GM21717 (cell line): Measurements from ENCODE around the gene PRDM15.

Source experiments
- ATAC-seq: cut with Tn5 transposase; IDR thresholded peaks from one replicate; pipeline ENCODE4 v1.9.1; 2021; ENCODE audit warnings: mild to moderate bottlenecking, moderate library complexity; ENCODE audit not compliant: unreplicated experiment

PRDM15 gene

DNA sequence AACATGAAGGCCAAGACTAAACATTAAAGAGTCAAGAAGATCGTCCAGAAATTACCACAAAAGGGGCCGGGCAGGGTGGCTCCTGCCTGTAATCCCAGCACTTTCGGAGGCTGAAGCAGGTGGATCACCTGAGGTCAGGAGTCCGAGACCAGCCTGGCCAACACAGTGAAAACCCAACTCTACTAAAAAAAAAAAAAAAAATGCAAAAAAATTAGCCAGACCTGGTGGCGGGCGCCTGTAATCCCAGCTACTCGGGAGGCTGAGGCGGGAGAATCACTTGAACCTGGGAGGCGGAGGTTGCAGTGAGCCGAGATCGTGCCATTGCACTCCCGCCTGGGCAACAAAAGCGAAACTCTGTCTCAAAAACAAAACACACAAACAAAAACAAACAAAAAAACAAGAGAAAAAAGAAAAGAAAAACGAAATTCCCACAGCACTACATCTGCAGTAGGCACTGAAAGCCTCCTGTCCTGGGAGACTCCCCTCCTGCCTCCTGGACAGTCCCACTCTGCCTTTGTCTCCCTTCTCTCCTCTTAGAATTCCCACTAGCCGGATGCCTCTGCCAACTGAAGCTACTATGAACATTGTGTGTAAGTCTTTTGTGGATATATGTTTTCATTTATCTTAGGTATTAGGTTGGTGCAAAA is 94.6 kb downstream of the PRDM15 start:
- ATAC-seq: no peak

DNA sequence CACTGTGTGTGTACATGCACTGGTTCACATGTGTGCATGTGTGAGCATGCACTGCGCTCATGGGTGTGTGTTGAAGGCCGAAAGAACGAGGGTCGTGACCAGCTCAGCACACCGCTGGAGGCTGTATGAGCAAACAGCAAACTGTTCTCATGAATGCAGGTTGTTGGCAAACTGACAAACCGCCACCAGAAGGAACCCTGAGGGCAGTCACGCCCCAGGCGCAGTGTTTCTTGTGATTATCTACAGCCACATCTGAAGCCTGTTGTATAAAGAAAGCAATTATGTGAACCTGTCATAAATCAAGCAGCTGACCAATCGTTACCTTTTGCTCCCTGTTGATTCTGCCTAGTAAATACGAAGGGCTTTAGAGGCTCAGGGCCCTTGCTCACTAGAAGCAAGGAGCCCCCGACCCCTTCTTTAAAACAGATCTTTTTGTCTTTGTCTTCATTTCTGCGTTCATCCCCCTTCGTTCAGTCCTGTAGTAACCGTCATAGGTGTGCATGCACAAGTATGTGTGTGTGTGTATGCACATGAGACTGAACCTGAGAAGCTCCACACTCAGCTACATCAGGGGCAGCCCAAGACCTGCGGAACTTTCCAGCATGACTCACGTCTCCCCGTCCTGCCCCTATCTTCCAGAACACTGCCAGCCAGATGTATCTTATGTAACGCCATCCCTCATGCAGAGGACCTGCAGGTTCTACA is 95.5 kb downstream of the PRDM15 start:
- ATAC-seq: no peak

DNA sequence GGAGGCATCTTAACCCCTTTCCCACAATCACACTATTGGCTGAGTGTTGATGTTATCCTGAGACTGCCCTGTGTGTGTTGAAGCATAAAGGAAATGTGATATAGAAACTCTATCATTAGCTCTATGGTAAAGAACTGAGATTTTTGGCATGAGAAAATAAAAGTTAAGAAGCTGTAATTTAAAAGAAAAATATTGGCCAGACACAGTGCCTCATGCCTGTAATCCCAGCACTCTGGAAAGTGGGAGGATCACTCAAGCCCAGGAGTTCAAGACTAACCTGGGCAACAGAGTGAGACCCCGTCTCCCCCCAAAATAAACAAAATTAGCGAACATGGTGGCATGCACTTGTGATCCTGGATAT is 98.1 kb downstream of the PRDM15 start:
- ATAC-seq: no peak

DNA sequence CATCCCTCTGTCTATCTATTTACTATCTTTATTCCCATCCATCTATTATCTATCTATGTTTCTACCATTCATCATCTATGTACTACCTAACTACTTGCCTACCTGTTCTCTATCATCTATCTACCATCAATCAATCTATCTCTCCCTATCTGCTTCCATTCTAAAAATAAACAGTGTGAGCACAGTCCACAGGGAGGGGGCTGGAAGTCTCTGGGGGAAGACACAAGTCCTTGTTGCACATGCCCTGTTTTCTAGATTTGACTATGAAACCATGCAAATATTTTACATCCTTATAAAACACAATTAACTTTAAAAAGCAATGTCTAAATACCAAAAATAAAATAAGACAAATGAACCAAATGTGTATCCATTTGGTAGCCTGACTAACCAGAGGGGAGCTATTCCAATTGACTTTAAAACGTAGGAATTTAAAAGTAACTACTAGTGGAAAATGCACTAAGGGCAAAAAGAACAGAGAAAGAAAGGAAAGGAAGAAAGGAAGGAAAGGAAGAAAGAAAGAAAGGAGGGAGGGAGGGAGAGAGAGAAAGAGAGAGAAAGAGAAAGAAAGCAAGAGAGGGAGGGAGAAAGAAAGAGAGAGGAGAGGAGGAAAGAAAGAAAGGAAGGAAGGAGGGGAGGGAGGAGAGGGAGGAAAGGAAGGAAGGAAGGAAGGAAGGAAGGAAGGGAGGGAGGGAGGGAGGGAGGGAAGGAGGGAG is 98.7 kb downstream of the PRDM15 start:
- ATAC-seq: no peak

DNA sequence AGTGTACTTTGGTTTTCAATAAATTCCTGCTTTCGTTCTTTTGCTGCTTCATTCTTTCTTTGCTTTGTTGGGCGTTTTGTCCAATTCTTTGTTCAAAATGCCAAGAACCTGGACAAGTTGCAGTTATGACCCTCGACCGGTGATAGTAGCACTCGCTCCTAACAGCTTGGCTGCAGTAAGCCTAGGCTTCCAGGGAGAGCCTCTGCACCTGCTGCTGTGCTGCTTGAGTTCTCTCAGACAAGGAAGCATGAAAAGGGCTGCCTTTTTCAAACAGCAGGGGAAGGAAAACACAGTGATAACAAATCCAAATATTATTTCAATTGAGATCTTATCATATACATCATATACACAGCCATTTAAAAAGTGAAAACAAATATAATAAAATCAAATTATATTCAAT is 99.5 kb downstream of the PRDM15 start:
- no peak for ATAC-seq

DNA sequence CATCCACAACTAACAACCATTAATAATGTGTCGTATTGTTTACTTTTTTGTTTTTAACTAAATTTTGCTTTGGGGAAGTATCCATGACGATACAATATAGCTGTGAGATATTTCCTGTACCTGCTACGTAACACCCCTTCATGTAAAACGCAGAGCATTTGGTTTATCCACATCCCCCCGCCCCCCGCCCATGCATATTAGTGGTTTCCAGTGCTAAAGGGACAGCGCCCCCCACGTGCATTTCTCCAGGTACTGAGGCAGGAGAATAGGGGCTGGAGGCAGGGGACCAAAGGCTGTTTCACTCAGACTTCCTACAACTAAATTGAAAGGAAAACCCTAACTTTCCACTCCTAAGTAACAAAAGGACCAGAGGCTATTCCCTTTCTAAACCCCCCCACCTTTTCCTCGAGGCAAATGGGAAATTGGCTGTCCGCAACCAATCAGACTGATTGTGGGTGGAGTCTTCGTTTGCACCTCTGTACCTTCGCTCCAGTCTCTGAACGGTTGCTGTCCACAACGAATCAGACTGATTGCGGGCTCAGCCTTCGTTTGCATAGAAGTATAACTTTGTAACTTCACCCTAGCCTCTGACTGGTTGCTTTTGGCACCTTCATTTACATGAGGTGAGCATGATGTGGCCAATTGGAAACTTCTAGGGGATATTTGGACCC is 100.1 kb downstream of the PRDM15 start:
- ATAC-seq: no peak

DNA sequence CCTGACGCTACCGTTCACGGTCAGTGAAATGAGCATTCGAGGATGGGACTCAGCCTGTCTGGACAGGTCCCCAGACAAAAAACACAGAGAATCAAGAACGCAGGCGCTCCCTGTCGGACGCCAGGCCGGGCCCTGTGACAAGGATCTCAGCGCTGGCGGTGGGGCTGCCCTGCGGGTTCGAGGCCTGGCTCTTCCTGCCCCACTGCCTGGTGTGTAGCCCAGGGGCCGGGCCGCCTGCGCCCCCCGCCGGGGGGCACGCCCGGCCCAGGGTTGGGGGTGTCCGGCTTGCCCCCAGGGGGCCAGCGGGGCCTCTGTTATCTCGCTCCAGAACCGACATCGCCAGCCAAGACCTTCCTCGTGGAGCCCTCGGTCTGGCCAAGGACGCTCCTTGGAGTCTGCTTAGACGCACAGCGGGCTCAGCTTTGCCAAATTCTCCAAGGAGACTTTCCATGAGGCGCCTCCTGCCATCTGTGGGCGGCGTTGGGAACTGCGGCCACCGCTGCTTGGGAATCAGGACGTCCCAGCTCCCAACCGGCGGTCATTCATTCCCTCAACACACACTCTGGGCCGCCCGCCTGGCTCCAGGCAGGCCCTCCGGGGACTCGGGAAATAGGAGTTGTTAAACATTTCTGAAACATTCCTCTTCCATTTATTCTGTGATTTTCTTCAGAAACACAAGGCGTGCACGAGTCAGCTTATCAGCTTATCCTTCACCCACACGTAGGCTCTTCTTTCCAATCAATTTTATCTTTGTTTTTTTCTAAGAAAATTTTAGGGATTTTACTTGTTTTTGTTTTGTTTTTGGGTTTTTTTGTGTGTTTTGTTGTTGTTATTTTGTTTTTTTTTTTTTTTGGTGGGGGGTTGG is 101.0 kb downstream of the PRDM15 start:
- no peak for ATAC-seq

DNA sequence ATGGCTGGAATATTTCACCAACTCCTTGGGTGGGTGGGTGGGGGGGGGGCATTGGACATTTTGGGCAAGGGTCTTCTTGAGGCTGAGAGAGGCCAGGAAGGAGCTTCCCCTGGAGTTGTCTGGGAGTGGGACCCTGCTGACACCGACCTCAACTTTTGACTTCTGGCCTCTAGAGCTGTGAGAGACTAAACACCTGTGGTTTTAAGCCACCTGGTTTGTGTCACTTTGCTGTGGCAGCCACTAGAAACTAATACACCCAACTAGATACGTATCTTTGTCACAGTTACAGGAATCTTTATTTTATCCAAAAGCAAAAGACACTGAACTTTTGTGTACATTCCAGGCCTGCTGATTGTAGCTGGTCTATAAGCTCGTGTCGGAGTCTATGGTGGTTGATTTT is 102.4 kb downstream of the PRDM15 start:
- no peak for ATAC-seq

DNA sequence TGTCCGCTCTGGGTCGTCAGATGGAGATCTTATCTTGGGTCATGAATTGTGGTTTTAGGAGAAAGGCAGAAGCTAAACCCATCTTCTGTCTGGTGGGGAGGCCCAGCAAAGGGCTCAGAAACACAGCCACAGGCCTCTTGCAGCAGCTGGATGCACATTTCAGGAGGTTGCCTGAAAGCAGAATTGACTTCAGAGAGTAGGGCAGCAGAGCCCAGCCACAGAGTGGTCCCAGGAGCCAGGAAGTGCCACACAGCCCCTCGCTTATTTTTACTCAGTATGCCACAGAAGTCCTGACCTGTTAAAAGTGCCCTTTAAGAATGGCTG is 104.0 kb downstream of the PRDM15 start:
- no peak for ATAC-seq

DNA sequence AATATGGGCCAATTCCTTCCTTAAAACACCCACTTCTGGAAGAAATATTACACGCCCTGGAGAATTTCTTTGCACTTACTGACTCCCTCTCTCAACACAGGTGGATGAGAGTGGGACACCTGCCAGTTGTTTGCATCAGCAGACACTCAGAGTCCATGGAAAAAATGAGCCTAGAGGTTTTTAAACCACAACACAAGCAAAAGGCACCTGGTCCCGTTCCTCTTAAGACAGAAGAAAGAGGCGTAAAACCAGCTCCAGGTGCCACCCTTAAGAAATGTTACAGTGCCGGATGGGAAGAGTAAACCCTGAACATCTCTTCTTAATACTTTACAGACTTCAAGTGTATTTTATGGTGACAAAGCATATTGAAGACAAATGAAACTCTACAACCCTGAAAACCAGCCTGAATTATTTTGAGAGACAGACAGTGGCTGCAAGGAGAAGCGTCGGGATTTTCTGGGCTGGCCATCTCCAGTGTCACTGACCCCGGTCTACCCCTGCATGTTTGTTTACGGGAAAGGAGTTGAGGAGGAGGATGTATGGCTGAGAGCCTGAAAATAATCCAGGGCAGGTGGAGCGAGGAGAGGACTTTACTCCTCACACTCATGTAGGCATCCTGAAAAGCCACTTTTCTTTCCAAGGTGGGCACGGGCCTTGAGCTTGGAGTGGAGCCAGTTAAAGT is 104.5 kb downstream of the PRDM15 start:
- no peak for ATAC-seq

DNA sequence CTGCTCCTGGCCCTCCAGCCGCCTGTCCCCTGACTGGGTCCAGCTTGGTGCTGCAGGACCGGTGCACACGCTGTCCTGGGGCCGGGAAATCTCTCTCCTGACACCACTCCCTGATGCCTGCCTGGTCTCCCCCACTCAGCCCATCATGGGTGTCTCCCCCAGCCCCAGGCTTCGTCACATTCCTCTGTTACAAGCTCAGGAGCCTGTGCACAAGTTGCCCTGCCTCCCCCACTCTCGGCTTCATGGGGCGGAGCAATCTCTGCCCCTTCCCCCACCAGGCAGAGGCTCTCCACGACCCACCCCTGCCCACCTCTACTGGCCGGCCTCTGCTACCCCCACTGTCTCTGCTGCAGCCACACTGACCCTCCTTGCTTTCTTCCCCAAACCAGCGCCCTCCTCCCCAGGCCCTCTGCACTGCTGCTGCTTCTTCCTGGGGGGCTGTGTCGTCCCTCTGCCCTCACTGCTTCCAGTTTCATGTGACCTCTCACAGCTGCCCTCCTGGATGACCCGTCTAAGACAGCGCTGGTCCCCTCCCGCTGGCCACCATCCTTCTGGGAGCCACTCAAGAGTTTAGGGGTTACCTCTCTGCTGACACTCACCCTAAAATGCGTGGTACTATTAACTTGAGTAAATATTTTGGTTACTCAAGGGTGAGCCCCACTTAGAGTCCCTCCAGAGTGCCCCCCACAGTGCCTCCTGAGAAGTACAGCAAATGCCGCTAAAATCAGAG is 106.6 kb downstream of the PRDM15 start:
- no peak for ATAC-seq

DNA sequence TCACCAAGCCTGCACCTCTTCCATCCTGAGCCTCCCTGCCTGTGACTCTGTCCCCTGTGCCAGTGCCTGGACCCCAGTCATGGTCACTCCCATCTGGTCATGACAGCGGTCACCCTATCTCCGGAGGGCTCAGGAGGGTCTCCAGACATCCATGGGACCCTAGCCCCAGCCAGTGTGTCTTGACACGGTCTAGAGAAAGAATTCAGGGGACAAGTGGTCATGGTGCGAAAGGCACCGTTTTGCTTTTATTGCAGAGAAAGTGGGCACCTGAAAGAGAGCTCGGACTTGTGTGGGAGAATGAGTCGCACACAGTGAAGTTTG is 107.6 kb downstream of the PRDM15 start:
- no peak for ATAC-seq

DNA sequence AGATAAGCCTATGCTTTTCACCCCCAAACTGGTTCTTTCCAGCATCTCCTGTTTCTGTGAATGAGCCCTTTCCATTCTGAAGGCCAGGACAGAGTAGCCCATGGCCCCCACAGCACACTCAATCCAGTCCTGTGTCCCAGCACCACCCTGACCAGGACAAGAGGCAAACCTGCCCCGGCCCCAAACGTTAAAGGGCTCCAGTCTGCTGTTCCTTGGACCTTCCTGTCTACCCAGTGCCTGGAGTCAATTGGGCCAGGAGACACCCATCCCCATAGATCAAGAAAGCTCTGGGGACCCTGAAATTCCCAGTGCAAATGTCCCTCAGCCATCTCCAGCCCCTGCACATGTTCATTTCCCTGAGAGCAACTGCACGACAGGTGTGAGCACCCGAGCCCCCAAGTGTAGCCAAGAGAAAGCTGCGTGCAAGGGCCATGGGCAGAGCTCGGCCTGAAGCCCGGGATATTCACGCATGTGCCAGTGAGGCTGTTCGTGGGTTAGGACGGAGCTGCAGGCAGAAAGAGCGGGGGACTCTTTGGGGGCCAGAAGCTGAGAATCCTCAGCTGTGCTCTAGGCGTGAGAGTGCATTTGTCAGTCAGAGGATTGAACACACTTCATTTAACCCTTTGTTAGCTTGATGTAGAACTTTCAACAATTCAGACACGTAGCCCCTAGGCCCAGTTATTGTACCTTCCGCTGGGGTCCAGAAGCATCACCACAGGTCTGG is 108.1 kb downstream of the PRDM15 start:
- ATAC-seq: no peak

DNA sequence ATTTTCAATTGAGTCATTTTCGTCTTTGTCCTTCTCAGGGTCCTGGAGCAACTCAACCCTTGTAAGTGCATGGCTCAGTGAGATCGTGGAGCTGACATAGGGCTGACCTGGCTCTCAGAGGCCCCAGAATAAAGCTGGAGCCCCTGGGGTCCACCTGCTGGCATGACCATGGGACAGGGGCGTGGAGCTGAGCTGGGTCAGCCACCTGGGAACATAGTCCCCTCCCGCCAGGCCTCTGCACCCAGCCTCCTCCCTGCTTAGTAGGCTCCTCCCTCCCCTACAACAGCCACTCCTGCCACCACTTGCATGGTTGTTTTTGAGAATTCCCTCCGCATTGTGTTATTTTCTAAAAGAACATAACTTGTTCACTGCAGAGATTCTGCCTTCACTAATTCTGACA is 109.2 kb downstream of the PRDM15 start:
- ATAC-seq: no peak

DNA sequence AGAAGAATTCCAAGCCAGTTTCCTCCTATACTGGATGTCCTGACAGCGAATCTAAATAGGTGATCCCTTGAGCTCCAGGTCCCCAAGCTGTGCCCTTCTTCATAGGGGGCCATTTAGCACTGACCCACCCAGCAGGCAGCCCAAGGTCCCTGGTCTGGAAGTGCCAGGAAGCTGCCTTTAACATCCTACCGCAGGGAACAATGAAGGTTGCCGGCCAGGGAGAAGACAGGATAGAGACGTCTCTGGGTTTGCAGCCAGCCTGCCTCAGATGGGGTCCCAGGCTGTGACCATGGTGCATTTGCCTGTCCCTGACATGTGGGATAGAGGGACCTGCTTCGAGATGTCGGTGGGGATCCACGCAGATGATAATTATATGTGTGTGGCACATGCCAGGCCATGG is 109.6 kb downstream of the PRDM15 start:
- ATAC-seq: no peak

DNA sequence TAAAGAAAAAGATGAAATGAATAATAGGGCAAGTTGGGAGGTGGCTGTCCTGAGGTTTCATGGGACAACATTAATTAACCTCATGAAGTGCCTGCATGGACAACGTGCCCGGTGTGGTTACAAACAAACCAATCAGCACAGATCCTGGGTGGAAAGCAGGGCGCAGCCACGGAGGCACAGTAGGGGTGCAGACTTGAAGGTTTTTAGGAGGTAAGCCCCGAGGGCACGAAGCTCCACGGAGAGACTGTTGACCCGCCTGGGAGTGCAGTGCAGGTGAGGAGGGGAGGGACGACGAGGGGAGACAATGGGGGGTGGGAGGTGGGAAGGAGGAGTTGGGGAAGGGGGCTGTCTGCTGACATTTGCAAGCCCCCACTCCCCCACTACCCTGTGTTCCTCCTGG is 110.0 kb downstream of the PRDM15 start:
- no peak for ATAC-seq

DNA sequence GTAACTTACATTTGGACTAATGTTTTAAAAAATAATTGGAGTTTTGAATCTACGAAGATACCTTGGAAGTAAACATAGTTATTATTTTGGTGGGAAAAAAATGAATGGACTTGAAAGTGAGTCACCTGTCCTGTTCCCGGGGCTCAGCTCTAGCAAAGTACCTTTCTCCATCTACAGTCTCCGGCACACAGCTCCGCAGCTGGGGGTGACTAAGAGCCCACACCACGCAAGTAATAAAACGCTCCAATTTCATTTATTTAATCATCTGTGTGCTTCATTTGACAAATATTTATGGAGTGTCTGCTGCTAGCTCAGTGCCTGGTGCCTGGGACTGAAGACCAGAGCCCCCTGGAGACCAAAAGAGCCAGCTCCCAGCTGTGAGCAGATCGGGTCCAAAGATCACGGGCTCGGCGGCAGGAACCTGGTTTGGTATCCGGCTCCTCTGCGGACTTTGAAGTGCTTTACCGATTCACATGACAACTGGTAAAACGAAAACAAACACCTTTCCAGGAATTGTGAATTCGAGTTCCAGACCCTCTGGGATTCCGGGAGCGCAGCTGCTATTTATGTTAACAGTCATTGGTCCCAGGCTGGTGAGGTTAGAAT is 110.6 kb downstream of the PRDM15 start:
- ATAC-seq: no peak

DNA sequence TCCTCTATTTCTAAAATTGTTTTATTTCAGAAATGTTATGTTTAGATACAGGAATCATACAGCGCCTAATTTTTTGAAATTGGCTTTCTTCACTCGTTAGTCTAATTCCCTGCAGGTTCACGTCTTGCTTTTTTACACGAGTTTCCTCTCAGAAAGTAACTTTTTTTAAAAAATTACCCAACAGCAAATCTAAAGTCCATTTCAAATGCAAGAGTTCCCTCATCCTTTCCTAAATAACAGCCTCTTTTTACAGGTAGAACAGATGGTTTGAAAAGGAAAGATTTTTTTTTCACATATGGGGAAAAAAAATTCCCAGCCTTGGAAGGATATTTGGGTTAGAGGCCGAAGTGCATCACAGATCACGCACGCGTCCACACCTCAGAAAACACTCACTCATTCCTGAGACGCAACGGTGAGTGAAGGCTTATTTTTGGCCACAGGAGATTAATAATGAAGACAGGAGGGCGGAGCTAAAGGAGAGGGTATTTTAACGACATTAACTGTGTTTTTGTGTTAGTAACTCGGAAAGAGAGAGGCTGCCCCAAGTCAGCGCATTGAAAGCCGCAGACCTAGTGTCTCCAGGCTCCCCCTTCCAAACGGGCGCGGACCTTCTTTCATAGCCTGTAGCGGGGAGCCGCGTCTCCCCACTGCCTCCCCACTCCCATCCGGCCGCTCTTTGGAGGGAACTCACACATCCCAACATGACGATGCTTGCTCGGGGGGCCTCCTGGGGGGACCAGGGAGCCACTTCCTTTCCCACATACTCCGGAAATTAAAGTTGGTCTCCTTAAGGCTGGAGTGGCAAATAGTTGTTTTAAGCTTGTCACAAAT is 111.3 kb downstream of the PRDM15 start:
- ATAC-seq: no peak
